Naive thymus-derived CD4-positive, alpha-beta T cell (primary cell): ENCODE data around the gene CD81. TPM values are rescaled to one million over a fixed set of nuclear protein-coding genes. Genes with fewer than 3 reads are reported as not detected.
A peak's percentile ranks its signal among the peaks of the same experiment; 100 is the strongest.

Experiments used
- ATAC-seq: fragments of 150-1000 bp; cut with Tn5 transposase; 2 replicates; pipeline ENCODE4 v1.10.0; 2021; ENCODE audit warnings: mild to moderate bottlenecking, moderate library complexity
- CTCF ChIA-PET: fragments of 350-600 bp; sonication (Branson Sonifier 250); formaldehyde crosslinking; loops from one replicate; lab custom pipeline; 2021; ENCODE audit warnings: antibody characterized with exemption; lab: Charles Lee
- POLR2A ChIA-PET: fragments of 350-600 bp; sonication (Branson Sonifier 250); formaldehyde crosslinking; loops from one replicate; lab custom pipeline; 2021; ENCODE audit warnings: antibody characterized with exemption, inconsistent platforms; lab: Charles Lee
- DNase-seq, 9 donors: peaks; one replicate each; pipeline versions ENCODE4 v3.0.0 to v3.0.0-alpha.2; 2020 to 2022; ENCODE audit warnings: mixed read lengths in 1 of 9
- H3K27ac ChIP-seq: one replicate; pipeline ENCODE4 v1.7.0; 2013; ENCODE audit warnings: mild to moderate bottlenecking, low read depth, low read length, moderate library complexity
- H3K27me3 ChIP-seq, 2 donors: one replicate each; pipeline ENCODE4 v1.7.0; 2013; ENCODE audit warnings: low read length in 2 of 2, mild to moderate bottlenecking in 2 of 2, moderate library complexity in 2 of 2; ENCODE audit not compliant: control insufficient read depth in 2 of 2, insufficient read depth in 2 of 2
- H3K36me3 ChIP-seq, 3 experiments: 1 replicate in 2 of 3; 2 replicates in 1 of 3; pipeline ENCODE4 v1.7.0; 2013; ENCODE audit warnings: low read length in 3 of 3, mild to moderate bottlenecking in 3 of 3, moderate library complexity in 1 of 3; ENCODE audit not compliant: insufficient read depth in 3 of 3, control insufficient read depth in 2 of 3
- H3K4me1 ChIP-seq, 2 donors: one replicate each; pipeline ENCODE4 v1.7.0; 2013; ENCODE audit warnings: low read length in 2 of 2, mild to moderate bottlenecking in 2 of 2, moderate library complexity in 1 of 2; ENCODE audit not compliant: control insufficient read depth in 2 of 2, insufficient read depth in 2 of 2
- H3K4me3 ChIP-seq: 2 replicates; pipeline ENCODE4 v1.7.0; 2013; ENCODE audit warnings: mild to moderate bottlenecking, low read length
- H3K9me3 ChIP-seq, 3 experiments: 1 replicate in 2 of 3; 2 replicates in 1 of 3; pipeline ENCODE4 v1.7.0; 2013; ENCODE audit warnings: low read length in 3 of 3; ENCODE audit not compliant: control insufficient read depth in 2 of 3
- H3K27ac Mint-ChIP-seq, 9 donors: one replicate each; pipeline ENCODE4 v1.8.0; 2020 to 2022; ENCODE audit warnings: mixed read lengths in 9 of 9, mild to moderate bottlenecking in 8 of 9, moderate library complexity in 5 of 9, inconsistent platforms in 2 of 9
- H3K27me3 Mint-ChIP-seq, 5 donors: one replicate each; pipeline ENCODE4 v1.8.0; 2021 to 2022; ENCODE audit warnings: mixed read lengths in 5 of 5, mild to moderate bottlenecking in 1 of 5
- H3K36me3 Mint-ChIP-seq, 5 donors: one replicate each; pipeline ENCODE4 v1.8.0; 2020 to 2022; ENCODE audit warnings: mixed read lengths in 5 of 5, mild to moderate bottlenecking in 3 of 5, inconsistent platforms in 1 of 5
- H3K4me1 Mint-ChIP-seq, 7 donors: one replicate each; pipeline ENCODE4 v1.8.0; 2020 to 2022; ENCODE audit warnings: mixed read lengths in 7 of 7, mild to moderate bottlenecking in 3 of 7, inconsistent platforms in 1 of 7
- H3K4me3 Mint-ChIP-seq, 10 donors: one replicate each; pipeline ENCODE4 v1.8.0; 2020 to 2022; ENCODE audit warnings: mild to moderate bottlenecking in 10 of 10, mixed read lengths in 10 of 10, moderate library complexity in 6 of 10, inconsistent platforms in 2 of 10
- H3K9me3 Mint-ChIP-seq, 11 donors: one replicate each; pipeline ENCODE4 v1.8.0; 2020 to 2022; ENCODE audit warnings: mixed read lengths in 11 of 11, mild to moderate bottlenecking in 4 of 11, inconsistent platforms in 1 of 11, moderate library complexity in 1 of 11
- intact Hi-C, 2 donors: fragments of 100-400 bp; cut with micrococcal nuclease; formaldehyde crosslinking; loops; one replicate each; pipeline ENCODE4 v1.15.1; 2023
- polyA plus RNA-seq, 2 donors: library from polyadenylated mRNA; unstranded; fragments of 300-500 nt; fragmentation: Illumina TruSeq; gene quantifications; one replicate each; pipeline ENCODE4 v1.2.3, GENCODE V29; 2021
- total RNA-seq, 6 experiments: library from RNA in 5 of 6; stranded (reverse) in 5 of 6; gene quantifications; 1 replicate in 5 of 6; 2 replicates in 1 of 6; pipeline ENCODE4 v1.2.3 and lab custom pipeline; 2021 to 2026

CD81 gene
- total and polyA plus RNA-seq, 7 experiments from 2014 or later, result 19.0 to 173 (median 102) TPM

DNA sequence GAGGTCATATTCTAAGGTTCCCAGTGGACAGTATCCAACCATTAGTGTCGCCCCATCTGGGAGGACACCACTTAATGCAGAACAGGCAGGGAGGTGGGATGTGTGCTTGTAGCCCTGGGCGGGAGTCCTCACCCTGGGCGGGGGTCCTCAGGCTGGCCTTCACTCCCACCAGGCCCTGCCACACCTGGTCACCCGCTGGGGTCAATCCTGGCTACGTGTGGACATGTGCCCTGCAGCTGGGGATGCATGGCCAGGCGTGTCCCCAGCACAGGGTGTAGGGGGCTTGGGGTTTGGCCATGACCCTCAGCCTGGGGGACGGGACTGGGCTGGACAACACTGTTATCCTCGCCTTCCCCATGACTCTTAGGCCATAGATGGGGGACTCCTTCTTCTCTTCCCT lies 48.4 kb downstream of the CD81 start:
- H3K4me1 Mint-ChIP-seq, result no peaks in the 10 kb centered on the region
- H3K36me3 Mint-ChIP-seq, result no peaks in the 10 kb centered on the region
- no peak overlapping the region for H3K4me3 ChIP-seq
- H3K4me1 ChIP-seq, result peaks cover 0 to 4% of the 10 kb centered on the region in 2 donors
- no peaks in the 10 kb centered on the region for H3K36me3 ChIP-seq
- intact Hi-C loops, result loop anchor here (5.0 kb wide), 2 partner anchors 667 to 792 kb away; partner anchors contain the start of gene MRGPRG (in 1 of the 2)
- no peaks in the 10 kb centered on the region for H3K27me3 ChIP-seq
- ChIA-PET CTCF (interaction anchor here (0.7 to 4.9 kb wide), 5 partner anchors 102 to 227 kb away, joined by 3 to 77 read pairs (median 3); no protein-coding TSS in a partner anchor), POLR2A (interaction anchor here (1.4 kb wide), 1 partner anchor 120 kb away, joined by 3 read pairs; no protein-coding TSS in a partner anchor)
- DNase-seq (no peak), ATAC-seq (no peak)
- no peaks in the 10 kb centered on the region for H3K9me3 ChIP-seq
- H3K27ac ChIP-seq, result no peak overlapping the region
- H3K9me3 Mint-ChIP-seq, result no peaks in the 10 kb centered on the region
- no peak overlapping the region for H3K27ac Mint-ChIP-seq
- H3K4me3 Mint-ChIP-seq, result no peak overlapping the region
- H3K27me3 Mint-ChIP-seq, result no peaks in the 10 kb centered on the region

DNA sequence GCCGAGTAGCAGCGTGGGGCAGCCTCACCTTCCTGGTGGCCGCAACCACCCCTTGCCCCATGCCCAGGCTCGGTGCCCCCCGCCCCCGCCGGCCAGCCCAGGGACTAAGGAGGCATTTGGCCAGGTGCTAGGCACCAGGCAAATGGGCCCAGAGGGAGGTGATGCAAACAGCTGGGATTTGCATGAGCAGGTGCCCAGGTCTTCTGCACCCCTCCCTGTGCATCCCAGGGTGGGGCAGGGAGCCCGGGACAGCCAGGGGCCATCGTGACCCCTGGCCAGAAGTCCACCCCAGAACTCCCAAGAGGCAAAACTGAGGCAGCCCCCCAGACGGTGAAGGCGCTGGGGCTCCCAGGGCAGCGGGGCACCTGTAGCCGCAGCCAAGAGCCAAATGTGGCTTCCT lies 49.1 kb downstream of the CD81 start:
- Mint-ChIP-seq H3K9me3 (no peaks in the 10 kb centered on the region), H3K4me1 (no peaks in the 10 kb centered on the region), H3K27me3 (no peaks in the 10 kb centered on the region), H3K36me3 (no peaks in the 10 kb centered on the region), H3K4me3 (no peak overlapping the region), H3K27ac (no peak overlapping the region)
- ATAC-seq, result no peak
- DNase-seq, result no peak
- H3K4me3 ChIP-seq, result no peak overlapping the region
- intact Hi-C loops, result loop anchor here (5.0 kb wide), 2 partner anchors 666 to 791 kb away; partner anchors contain the start of gene MRGPRG (in 1 of the 2)
- H3K27ac ChIP-seq, result no peak overlapping the region
- H3K36me3 ChIP-seq, result no peaks in the 10 kb centered on the region
- H3K27me3 ChIP-seq, result no peaks in the 10 kb centered on the region
- ChIA-PET POLR2A (interaction anchor here (1.4 to 2.5 kb wide), 2 partner anchors 105 to 121 kb away, joined by 3 to 8 read pairs; no protein-coding TSS in a partner anchor), CTCF (interaction anchor here (0.7 to 4.9 kb wide), 3 partner anchors 102 to 121 kb away, joined by 3 to 77 read pairs (median 4); no protein-coding TSS in a partner anchor)
- H3K4me1 ChIP-seq, result no peaks in the 10 kb centered on the region
- no peaks in the 10 kb centered on the region for H3K9me3 ChIP-seq

DNA sequence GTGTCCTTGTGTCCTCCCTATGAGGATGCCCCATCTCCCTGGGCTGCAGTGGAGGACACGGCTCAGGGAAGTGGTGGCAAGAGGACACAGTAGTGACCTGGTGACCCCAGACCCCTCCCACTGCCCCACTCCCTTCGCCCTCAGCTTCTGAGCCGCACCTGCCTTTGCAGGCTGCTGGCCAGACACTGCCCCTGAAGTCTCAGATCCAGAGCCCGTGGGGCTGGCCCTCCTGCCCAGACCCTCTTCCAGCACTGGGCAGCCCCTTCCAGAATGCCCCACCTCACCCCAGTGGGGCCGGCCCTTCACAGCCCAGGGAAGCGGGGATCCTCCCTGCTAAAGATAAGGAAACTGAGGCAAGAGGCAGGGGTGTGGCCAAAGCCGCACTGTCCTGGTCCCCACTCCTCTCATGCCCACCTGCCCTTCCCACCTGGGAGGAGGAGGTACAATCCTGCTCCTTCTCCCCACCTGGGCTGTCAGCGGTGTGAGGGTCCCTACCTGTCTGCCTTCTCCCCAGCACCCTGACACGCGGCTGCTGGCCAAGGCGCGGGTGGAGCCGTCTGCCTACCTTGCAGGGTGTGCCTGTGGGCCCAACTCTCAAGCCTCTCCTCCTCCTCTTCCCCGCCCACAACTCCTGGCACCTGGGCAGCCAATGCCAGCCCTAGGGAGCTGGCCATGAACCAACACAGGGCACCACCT lies 49.9 kb downstream of the CD81 start:
- Mint-ChIP-seq H3K4me1 (peaks cover 0 to 4% (median 0%) of the 10 kb centered on the region in 7 donors), H3K4me3 (no peak overlapping the region), H3K27ac (no peak overlapping the region), H3K36me3 (no peaks in the 10 kb centered on the region), H3K27me3 (no peaks in the 10 kb centered on the region), H3K9me3 (no peaks in the 10 kb centered on the region)
- Histone ChIP-seq H3K9me3 (no peaks in the 10 kb centered on the region), H3K36me3 (no peaks in the 10 kb centered on the region), H3K27me3 (no peaks in the 10 kb centered on the region), H3K4me3 (no peak overlapping the region), H3K27ac (no peak overlapping the region), H3K4me1 (no peaks in the 10 kb centered on the region)
- intact Hi-C loops, result loop anchor here (5.0 kb wide), 2 partner anchors 665 to 790 kb away; partner anchors contain the start of gene MRGPRG (in 1 of the 2)
- POLR2A ChIA-PET, result interaction anchor here (0.6 to 2.5 kb wide), 2 partner anchors 104 to 241 kb away, joined by 3 to 8 read pairs; no protein-coding TSS in a partner anchor
- ATAC-seq (no peak), DNase-seq (no peak)
- CTCF ChIA-PET, result interaction anchor here (1.1 to 4.9 kb wide), 3 partner anchors 106 to 466 kb away, joined by 4 to 77 read pairs (median 4); no protein-coding TSS in a partner anchor

DNA sequence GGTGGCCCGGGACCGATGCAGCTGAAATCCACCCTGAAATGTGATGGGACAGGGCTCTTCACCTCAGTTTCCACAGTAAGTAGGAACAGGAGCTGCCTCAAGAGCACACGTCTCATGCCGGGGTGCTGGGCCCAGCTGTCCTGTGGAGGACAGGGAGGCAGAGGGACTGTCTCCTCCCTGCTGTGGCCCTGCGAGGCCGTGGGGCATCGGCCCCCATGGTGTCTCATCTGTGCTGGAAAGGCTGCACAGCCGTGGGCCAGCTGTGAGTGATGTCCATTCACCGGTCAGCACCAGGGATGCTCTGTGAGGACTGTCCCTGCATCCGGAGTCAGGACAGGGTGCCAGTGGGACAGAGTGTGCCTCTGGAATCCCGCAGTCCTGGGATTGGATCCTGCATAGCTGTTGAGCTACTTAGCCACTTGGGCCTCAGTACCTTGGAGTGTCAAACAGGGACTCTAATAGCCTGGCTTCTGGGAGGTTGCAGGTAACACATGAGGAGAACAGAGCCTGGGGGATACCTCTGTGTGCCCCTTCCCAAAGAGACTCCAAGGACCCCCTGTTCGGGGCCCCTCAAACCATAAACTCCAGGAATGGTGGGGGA lies 50.7 kb downstream of the CD81 start:
- Mint-ChIP-seq H3K27me3 (no peaks in the 10 kb centered on the region), H3K36me3 (no peaks in the 10 kb centered on the region), H3K4me1 (peaks cover 0 to 4% (median 0%) of the 10 kb centered on the region in 7 donors), H3K9me3 (no peaks in the 10 kb centered on the region), H3K4me3 (no peak overlapping the region), H3K27ac (peak overlapping the region in 1 of 9 donors; percentile 20)
- POLR2A ChIA-PET, result interaction anchor here (0.6 to 2.5 kb wide), 2 partner anchors 103 to 241 kb away, joined by 3 to 8 read pairs; no protein-coding TSS in a partner anchor
- intact Hi-C loops, result loop anchor here (1.0 to 5.0 kb wide), 7 partner anchors 39 to 789 kb away; partner anchors contain the start of gene MRGPRG (in 1 of the 2)
- DNase-seq (no peak), ATAC-seq (no peak)
- no peaks in the 10 kb centered on the region for H3K9me3 ChIP-seq
- H3K36me3 ChIP-seq, result no peaks in the 10 kb centered on the region
- CTCF ChIA-PET, result interaction anchor here (0.6 to 4.9 kb wide), 6 partner anchors 82 to 672 kb away, joined by 3 to 77 read pairs (median 4); no protein-coding TSS in a partner anchor
- no peaks in the 10 kb centered on the region for H3K4me1 ChIP-seq
- H3K4me3 ChIP-seq, result no peak overlapping the region
- H3K27me3 ChIP-seq, result no peaks in the 10 kb centered on the region
- no peak overlapping the region for H3K27ac ChIP-seq

DNA sequence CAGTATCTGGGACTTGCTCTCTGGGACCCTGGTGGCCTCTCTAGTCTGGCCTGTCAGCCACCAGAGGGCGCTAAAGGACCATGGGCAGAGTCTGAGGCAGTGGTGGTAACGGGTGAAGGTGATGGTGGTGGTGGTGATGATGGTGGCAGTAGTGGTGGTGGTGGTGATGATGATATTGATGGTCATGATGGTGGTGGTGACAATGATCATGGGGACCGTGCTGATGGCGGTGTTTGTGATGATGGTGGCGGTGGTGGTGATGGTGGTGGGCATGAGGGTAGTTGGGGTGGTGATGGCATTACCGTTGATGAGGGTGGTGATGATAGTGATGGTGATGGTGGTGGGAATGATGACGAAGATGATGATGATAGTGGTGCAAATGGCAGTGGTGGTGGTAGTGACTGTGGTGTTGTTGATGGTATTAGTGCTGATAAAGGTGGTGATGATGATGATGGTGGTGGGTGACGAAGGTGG lies 51.2 kb downstream of the CD81 start:
- intact Hi-C loops, result loop anchor here (1.0 to 5.0 kb wide), 7 partner anchors 38 to 789 kb away; partner anchors contain the start of gene MRGPRG (in 1 of the 2)
- Histone ChIP-seq H3K4me3 (no peak overlapping the region), H3K27me3 (no peaks in the 10 kb centered on the region), H3K4me1 (no peaks in the 10 kb centered on the region), H3K27ac (no peak overlapping the region), H3K9me3 (no peaks in the 10 kb centered on the region), H3K36me3 (no peaks in the 10 kb centered on the region)
- CTCF ChIA-PET, result interaction anchor here (0.6 to 4.9 kb wide), 4 partner anchors 104 to 671 kb away, joined by 3 to 77 read pairs (median 4); no protein-coding TSS in a partner anchor
- Mint-ChIP-seq H3K27ac (no peak overlapping the region), H3K27me3 (no peaks in the 10 kb centered on the region), H3K9me3 (no peaks in the 10 kb centered on the region), H3K4me1 (peaks cover 0 to 4% (median 0%) of the 10 kb centered on the region in 7 donors), H3K4me3 (no peak overlapping the region), H3K36me3 (no peaks in the 10 kb centered on the region)
- DNase-seq, result peak; percentile 67 to 85 (median 79)
- ATAC-seq, result peak; percentile 87
- POLR2A ChIA-PET, result interaction anchor here (2.5 kb wide), 1 partner anchor 103 kb away, joined by 8 read pairs; no protein-coding TSS in a partner anchor

DNA sequence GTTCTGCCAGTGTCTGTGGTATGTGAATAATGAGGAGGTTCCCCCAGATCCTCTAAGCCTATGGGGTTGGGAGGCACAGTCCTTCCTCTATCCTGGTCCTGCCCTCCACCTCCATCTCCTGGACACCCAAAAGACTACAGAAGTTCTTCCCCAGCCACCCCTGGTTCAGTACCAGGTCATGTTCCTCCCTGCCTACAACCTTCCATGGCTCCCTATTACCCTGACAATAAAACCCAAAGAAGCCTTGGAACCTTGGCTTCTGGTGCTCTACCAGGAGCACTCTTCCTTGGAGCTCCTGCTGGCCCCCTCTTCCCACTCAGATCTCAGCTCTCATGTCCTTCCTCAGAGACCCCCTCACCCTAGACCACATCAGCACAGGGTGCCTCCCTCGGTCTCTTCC lies 54.3 kb downstream of the CD81 start:
- intact Hi-C loops, result no loop called here
- H3K4me1 Mint-ChIP-seq, result peaks cover 0 to 4% (median 0%) of the 10 kb centered on the region in 7 donors
- DNase-seq (no peak), ATAC-seq (no peak)
- no peak overlapping the region for H3K27ac ChIP-seq
- no peaks in the 10 kb centered on the region for H3K36me3 ChIP-seq
- no peaks in the 10 kb centered on the region for H3K27me3 Mint-ChIP-seq
- no peaks in the 10 kb centered on the region for H3K36me3 Mint-ChIP-seq
- ChIA-PET CTCF (interaction anchor here (2.7 kb wide), 1 partner anchor 100 kb away, joined by 15 read pairs; no protein-coding TSS in a partner anchor), POLR2A (interaction anchor here (0.6 kb wide), 1 partner anchor 35 kb away, joined by 3 read pairs; no protein-coding TSS in a partner anchor)
- no peaks in the 10 kb centered on the region for H3K4me1 ChIP-seq
- no peaks in the 10 kb centered on the region for H3K9me3 ChIP-seq
- H3K27ac Mint-ChIP-seq, result peak overlapping the region in 1 of 9 donors; percentile 21
- no peaks in the 10 kb centered on the region for H3K9me3 Mint-ChIP-seq
- H3K27me3 ChIP-seq, result no peaks in the 10 kb centered on the region
- no peak overlapping the region for H3K4me3 ChIP-seq
- H3K4me3 Mint-ChIP-seq, result no peak overlapping the region
